CD14-positive monocyte (primary cell): ENCODE results near the gene NCR3LG1. TPM values are rescaled to one million over a fixed set of nuclear protein-coding genes. Genes with fewer than 3 reads are reported as not detected.

Experiments
- DNase-seq, 3 donors: peaks; one replicate each; pipeline ENCODE4 v3.0.0-alpha.2; 2011 to 2022
- H2AFZ ChIP-seq: 2 replicates; pipeline ENCODE4 v1.6.0; 2012; ENCODE audit warnings: mild to moderate bottlenecking, low read depth, low read length, inconsistent platforms; ENCODE audit not compliant: insufficient read depth, poor library complexity, severe bottlenecking
- H3K27ac ChIP-seq, 2 donors: 1 replicate in 1 of 2; 2 replicates in 1 of 2; pipeline ENCODE4 v1.5.1; 2012 to 2013; ENCODE audit warnings: low read length in 2 of 2, control low read depth in 1 of 2, inconsistent platforms in 1 of 2, low read depth in 1 of 2, mild to moderate bottlenecking in 1 of 2
- H3K27me3 ChIP-seq, 2 donors: one replicate each; pipeline versions ENCODE4 v1.6.0 to v1.6.1; 2011 to 2013; ENCODE audit warnings: low read length in 2 of 2; ENCODE audit not compliant: control insufficient read depth in 2 of 2, insufficient read depth in 2 of 2
- H3K36me3 ChIP-seq, 2 donors: replicated peaks in 1 of 2; 1 replicate in 1 of 2; 2 replicates in 1 of 2; pipeline versions ENCODE4 v1.5.1 to v1.6.1; 2012 to 2013; ENCODE audit warnings: low read length in 2 of 2, control low read depth in 1 of 2, inconsistent platforms in 1 of 2, mild to moderate bottlenecking in 1 of 2; ENCODE audit not compliant: insufficient read depth in 2 of 2, control insufficient read depth in 1 of 2
- H3K4me1 ChIP-seq, 2 donors: 1 replicate in 1 of 2; 2 replicates in 1 of 2; pipeline versions ENCODE4 v1.5.1 to v1.6.1; 2012 to 2013; ENCODE audit warnings: low read length in 2 of 2, control low read depth in 1 of 2, inconsistent platforms in 1 of 2, mild to moderate bottlenecking in 1 of 2, moderate library complexity in 1 of 2; ENCODE audit not compliant: insufficient read depth in 2 of 2, control insufficient read depth in 1 of 2
- H3K4me2 ChIP-seq: replicated peaks from 2 replicates; pipeline ENCODE3; 2012; ENCODE audit warnings: low read length, moderate library complexity, mild to moderate bottlenecking; ENCODE audit not compliant: poor library complexity, severe bottlenecking; ENCODE audit errors: extremely low read depth
- H3K4me3 ChIP-seq, 3 experiments: fragments of 200-600 bp in 1 of 3; sonication (generic) in 1 of 3; replicated peaks in 1 of 3; 1 replicate in 2 of 3; 2 replicates in 1 of 3; pipeline ENCODE4 v1.5.1; 2011 to 2013; ENCODE audit warnings: low read length in 3 of 3, mild to moderate bottlenecking in 3 of 3, control low read depth in 2 of 3, low read depth in 2 of 3, inconsistent platforms in 1 of 3, moderate library complexity in 1 of 3
- H3K79me2 ChIP-seq: 2 replicates; pipeline ENCODE4 v1.6.0; 2012; ENCODE audit warnings: mild to moderate bottlenecking, control low read depth, inconsistent platforms, low read length, moderate library complexity; ENCODE audit not compliant: insufficient read depth
- H3K9ac ChIP-seq: 2 replicates; pipeline ENCODE4 v1.6.0; 2017; ENCODE audit warnings: low read length, mild to moderate bottlenecking; ENCODE audit not compliant: insufficient read depth, poor library complexity, severe bottlenecking
- H3K9me3 ChIP-seq, 2 donors: replicated peaks in 1 of 2; 1 replicate in 1 of 2; 2 replicates in 1 of 2; pipeline versions ENCODE4 v1.5.1 to v1.6.1; 2012 to 2013; ENCODE audit warnings: low read length in 2 of 2, control low read depth in 1 of 2; ENCODE audit not compliant: control insufficient read depth in 1 of 2, insufficient read depth in 1 of 2
- H4K20me1 ChIP-seq: 2 replicates; pipeline ENCODE4 v1.6.0; 2012; ENCODE audit warnings: mild to moderate bottlenecking, low read length, control low read depth, moderate library complexity; ENCODE audit not compliant: insufficient read depth
- H3K27ac Mint-ChIP-seq, 7 donors: one replicate each; pipeline ENCODE4 v1.8.0; 2020; ENCODE audit warnings: mild to moderate bottlenecking in 7 of 7, mixed read lengths in 7 of 7, moderate library complexity in 6 of 7, inconsistent platforms in 2 of 7
- H3K27me3 Mint-ChIP-seq, 3 donors: one replicate each; pipeline ENCODE4 v1.8.0; 2021 to 2022; ENCODE audit warnings: low read depth in 3 of 3, mild to moderate bottlenecking in 3 of 3, mixed read lengths in 3 of 3, moderate library complexity in 3 of 3, inconsistent platforms in 1 of 3
- H3K36me3 Mint-ChIP-seq, 2 donors: one replicate each; pipeline ENCODE4 v1.8.0; 2020; ENCODE audit warnings: mixed read lengths in 2 of 2, inconsistent platforms in 1 of 2, mild to moderate bottlenecking in 1 of 2
- H3K4me1 Mint-ChIP-seq: one replicate; pipeline ENCODE4 v1.8.0; 2020; ENCODE audit warnings: mild to moderate bottlenecking, mixed read lengths
- H3K4me3 Mint-ChIP-seq, 2 donors: one replicate each; pipeline ENCODE4 v1.8.0; 2020; ENCODE audit warnings: mild to moderate bottlenecking in 2 of 2, mixed read lengths in 2 of 2, moderate library complexity in 1 of 2
- H3K9me3 Mint-ChIP-seq, 7 donors: one replicate each; pipeline ENCODE4 v1.8.0; 2020 to 2022; ENCODE audit warnings: mixed read lengths in 7 of 7, mild to moderate bottlenecking in 6 of 7, moderate library complexity in 6 of 7, inconsistent platforms in 2 of 7
- CTCF ChIP-seq: fragments of 200-600 bp; IDR thresholded peaks from one replicate; pipeline ENCODE4 v1.8.0; 2022; ENCODE audit warnings: antibody characterized with exemption, mild to moderate bottlenecking
- WGBS: methylation state at CpG from one replicate; pipeline ENCODE4 v1.1.5; 2013; ENCODE audit warnings: missing lambda C conversion rate; ENCODE audit not compliant: insufficient coverage; 5-methylcytosine and 5-hydroxymethylcytosine counted together
- intact Hi-C, 2 donors: fragments of 100-400 bp; cut with micrococcal nuclease; formaldehyde crosslinking; loops; one replicate each; pipeline versions ENCODE4 v1.15.0 to v1.15.1; 2023
- polyA plus RNA-seq, 3 donors: library from polyadenylated mRNA; depleted of rRNA in 1 of 3; unstranded in 2 of 3; stranded (reverse) in 1 of 3; fragments of 300-500 nt in 2 of 3; fragments of >200 nt in 1 of 3; fragmentation: Illumina TruSeq in 2 of 3; gene quantifications; 1 replicate in 2 of 3; 2 replicates in 1 of 3; pipeline ENCODE4 v1.2.3, GENCODE V29; 2012 to 2021

Gene NCR3LG1
- polyA plus RNA-seq, 3 donors, result 0.05 to 1.1 (median 0.15) TPM

DNA sequence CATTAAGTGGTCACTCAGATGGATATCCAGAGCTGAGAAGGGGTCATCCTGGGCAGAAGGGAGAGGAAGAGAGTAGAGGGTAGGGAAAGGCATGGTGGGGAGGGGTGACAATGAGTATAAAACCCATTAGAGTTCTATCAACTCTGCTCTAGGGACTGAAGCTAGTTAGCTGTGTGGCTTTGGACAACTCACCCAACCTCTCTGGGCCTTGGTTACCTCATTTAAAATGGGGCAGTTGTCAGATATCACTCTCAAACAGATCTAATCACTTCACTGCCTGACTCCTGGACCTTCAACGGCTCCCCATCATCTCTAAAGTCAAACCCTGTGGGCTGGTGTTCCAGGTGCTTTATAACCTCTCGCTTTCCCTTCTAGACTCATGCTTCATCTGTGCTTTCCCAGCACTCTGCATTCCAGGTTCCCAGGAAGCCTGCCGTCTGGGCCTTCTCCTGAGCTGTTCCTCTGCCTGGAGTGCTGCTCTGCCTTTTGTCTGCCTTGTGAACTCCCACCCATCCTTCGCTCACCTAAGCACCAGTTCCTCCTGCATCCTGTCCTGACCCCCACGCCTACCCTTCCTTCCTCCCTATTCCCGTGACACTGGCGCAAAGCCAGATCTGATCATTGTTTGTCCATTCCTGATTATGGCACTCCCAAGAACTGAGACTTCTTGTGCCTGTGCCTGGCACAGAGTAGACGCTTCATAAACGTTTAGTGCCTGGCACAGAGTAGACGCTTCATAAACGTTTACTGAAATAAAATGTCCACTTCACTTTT lies 59.2 kb downstream of the NCR3LG1 start:
- no peaks in the 10 kb centered on the region for H3K4me1 ChIP-seq
- no peak for DNase-seq
- no peak overlapping the region for H3K4me2 ChIP-seq
- no peak for TF ChIP-seq CTCF
- peaks cover 0 to 6% (median 4%) of the 10 kb centered on the region in 3 donors for H3K27me3 Mint-ChIP-seq
- H3K36me3 ChIP-seq, result no peaks in the 10 kb centered on the region
- H3K27ac ChIP-seq, result no peak overlapping the region
- no peaks in the 10 kb centered on the region for H3K79me2 ChIP-seq
- WGBS, result 36% methylated on average over 9 of the region's 11 CpGs
- H2AFZ ChIP-seq, result no peak overlapping the region
- peaks cover under 1% of the 10 kb centered on the region for H3K4me1 Mint-ChIP-seq
- no peak overlapping the region for H3K4me3 Mint-ChIP-seq
- H3K27ac Mint-ChIP-seq, result no peak overlapping the region
- intact Hi-C loops, result no loop called here
- no peaks in the 10 kb centered on the region for H3K36me3 Mint-ChIP-seq
- H3K9ac ChIP-seq, result no peak overlapping the region
- H3K27me3 ChIP-seq, result no peaks in the 10 kb centered on the region
- no peak overlapping the region for H3K4me3 ChIP-seq
- H4K20me1 ChIP-seq, result no peaks in the 10 kb centered on the region
- H3K9me3 ChIP-seq, result no peaks in the 10 kb centered on the region
- H3K9me3 Mint-ChIP-seq, result peaks cover 0 to 7% (median 2%) of the 10 kb centered on the region in 7 donors

DNA sequence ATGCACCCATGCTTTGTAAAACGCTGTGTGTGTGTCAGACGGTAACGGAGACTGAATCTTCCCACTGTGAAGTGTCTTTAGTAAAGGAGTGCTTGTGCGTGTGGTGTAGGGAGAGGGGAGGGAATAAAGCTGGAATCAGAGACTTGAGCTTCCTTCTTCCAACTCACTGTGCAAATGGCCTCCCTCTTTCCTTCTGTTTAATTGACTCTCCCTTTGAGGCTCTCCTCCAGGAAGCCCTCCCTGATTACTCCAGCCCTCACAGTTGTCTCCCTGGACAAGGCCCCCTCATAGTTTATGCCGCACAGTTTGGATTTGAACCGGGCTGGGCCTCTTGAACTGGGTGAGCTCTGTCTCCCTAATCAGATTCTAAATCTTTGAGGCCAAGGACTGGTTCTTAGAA lies 59.8 kb downstream of the NCR3LG1 start:
- WGBS, result 94% methylated on average over 2 of the region's 6 CpGs
- H3K27ac Mint-ChIP-seq, result no peak overlapping the region
- H3K4me3 Mint-ChIP-seq, result no peak overlapping the region
- Histone ChIP-seq H3K4me1 (no peaks in the 10 kb centered on the region), H3K9ac (no peak overlapping the region), H3K79me2 (no peaks in the 10 kb centered on the region), H3K4me2 (no peak overlapping the region), H3K36me3 (no peaks in the 10 kb centered on the region), H4K20me1 (no peaks in the 10 kb centered on the region), H2AFZ (no peak overlapping the region), H3K4me3 (no peak overlapping the region), H3K27ac (no peak overlapping the region), H3K9me3 (no peaks in the 10 kb centered on the region), H3K27me3 (no peaks in the 10 kb centered on the region)
- no peak for DNase-seq
- no peaks in the 10 kb centered on the region for H3K36me3 Mint-ChIP-seq
- H3K27me3 Mint-ChIP-seq, result peaks cover 0 to 6% (median 4%) of the 10 kb centered on the region in 3 donors
- intact Hi-C loops, result no loop called here
- TF ChIP-seq CTCF, result no peak
- peaks cover 0 to 7% (median 2%) of the 10 kb centered on the region in 7 donors for H3K9me3 Mint-ChIP-seq
- H3K4me1 Mint-ChIP-seq, result no peaks in the 10 kb centered on the region
